Pulmonary artery endothelial cell (primary cell): ENCODE measurements around the gene SND1. TPM values are rescaled to one million over a fixed set of nuclear protein-coding genes. Genes with fewer than 3 reads are reported as not detected.
"Not testable (repeated sequence)": the region's sequence is repeated elsewhere in the genome, so short reads cannot be mapped to it uniquely, and the experiment has no call there.

ENCODE experiments used
- DNase-seq: peaks from one replicate; pipeline ENCODE4 v3.0.0-alpha.2; 2011; ENCODE audit warnings: low read depth, low spot score
- total RNA-seq: library from RNA; depleted of rRNA; stranded (reverse); fragments of >200 nt; gene quantifications from 2 replicates; pipeline ENCODE4 v1.2.3, GENCODE V29; 2014

Gene SND1
- total RNA-seq, 1 donor from 2014 or later, result 225 TPM

DNA sequence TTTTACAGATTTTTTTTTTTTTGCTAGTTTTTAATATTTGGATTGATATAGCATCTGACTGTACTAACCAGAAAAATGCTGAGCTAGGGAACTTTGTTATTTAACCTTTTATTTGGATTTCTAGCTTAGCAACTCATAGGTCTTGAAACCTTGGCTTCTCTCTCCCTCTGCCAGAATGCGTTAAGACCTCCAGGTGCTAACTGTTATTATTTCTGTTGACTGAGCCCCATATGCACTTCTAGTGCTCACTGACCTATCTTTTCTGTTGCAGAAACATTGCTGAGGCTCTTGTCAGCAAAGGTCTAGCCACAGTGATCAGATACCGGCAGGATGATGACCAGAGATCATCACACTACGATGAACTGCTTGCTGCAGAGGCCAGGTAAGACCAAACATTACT is 235.6 kb downstream of the SND1 start:
- DNase-seq, result no peak

- no peak for DNase-seq
Observed at GRCh38 chr7:127888411-127888810, 236.4 kb downstream of the SND1 start.

GRCh38 chr7:127888825-127889224 is 236.8 kb downstream of the SND1 start:
- no peak for DNase-seq

DNA sequence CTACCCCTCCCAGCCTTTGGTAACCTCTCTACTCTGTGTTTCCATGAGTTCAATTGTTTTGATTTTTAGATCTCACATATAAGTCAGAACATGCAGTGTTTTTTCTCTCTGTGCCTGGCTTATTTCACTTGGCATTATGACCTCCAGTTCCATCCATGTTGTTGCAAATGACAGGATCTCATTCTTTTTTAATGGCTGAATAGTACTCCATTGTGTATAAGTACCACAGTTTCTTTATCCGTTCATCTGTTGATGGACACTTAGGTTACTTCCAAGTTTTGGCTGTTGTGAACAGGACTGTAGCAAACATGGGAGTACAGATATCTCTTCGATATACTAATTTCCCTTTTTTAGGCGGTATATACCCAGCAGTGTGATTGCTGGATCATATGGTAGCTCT is 237.7 kb downstream of the SND1 start:
- DNase-seq, result no peak

GRCh38 chr7:127890726-127891125 is 238.7 kb downstream of the SND1 start:
- DNase-seq, result no peak

GRCh38 chr7:127891144-127891543 is 239.2 kb downstream of the SND1 start:
- DNase-seq, result no peak

DNA sequence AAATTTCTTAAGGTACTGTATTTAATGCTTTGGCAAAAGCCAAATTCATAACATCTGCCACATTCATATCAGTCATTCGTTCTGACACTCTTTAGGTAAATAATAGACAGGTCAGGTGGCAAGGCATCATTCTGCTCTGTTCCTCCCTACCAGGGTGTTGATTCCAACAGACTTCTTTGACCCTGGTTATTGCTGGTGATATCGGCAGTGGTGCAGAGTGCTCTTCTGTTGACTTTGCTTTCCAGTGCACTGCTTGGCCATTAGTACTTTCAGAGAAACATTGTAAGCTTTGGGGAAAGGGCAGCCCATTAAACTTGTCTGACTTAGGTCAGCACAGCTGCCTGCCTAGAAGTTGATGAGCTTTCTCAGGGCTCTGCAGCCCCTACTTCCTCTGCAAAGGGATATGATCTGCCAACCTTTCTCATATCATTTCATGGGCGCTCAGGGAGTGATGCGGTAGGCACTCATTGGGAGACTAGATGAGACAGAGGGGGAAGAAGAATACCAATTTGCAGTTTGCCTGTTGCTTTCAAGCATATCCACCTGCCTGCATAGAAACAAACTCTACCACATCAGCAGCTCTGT is 240.0 kb downstream of the SND1 start:
- DNase-seq, result no peak

DNA sequence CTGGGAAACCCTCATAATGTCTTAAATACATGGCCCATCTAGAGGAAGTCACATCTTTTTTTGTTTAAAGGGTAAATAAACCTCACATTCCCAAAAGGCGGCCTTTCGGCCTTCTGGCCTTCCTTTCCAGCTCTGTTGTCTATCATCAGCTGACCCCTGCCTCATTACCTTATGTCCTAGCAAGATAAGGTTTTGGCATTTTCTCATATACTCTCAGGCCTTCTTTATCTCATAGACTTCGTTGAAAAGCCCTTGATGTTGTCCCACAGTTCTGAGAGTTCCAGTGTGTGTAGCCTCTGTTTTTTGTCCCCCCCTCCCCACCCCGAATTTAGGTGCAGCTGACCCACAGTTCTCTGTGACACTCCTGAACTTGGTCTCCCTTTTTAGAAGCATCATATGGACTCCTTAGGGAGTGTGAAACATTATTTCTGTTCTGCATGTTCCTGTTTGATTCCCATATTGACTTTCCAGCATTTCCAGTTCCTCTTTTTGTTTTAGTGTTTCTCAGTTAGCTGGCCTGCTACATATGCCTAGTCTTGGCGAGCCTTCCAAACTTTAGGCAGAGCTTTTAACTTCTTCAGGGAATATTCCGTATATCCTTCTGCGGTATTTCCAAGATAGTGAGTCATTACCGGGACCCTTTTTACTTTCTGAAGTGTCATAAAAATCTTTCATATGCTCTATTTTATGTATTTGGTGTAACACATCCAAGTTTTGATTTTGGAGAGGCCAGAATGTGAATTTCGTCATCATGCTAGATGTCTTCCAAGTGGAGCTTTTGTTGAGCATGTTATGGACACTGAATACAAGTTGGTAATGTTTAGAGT is 240.7 kb downstream of the SND1 start:
- DNase-seq, result no peak

DNA sequence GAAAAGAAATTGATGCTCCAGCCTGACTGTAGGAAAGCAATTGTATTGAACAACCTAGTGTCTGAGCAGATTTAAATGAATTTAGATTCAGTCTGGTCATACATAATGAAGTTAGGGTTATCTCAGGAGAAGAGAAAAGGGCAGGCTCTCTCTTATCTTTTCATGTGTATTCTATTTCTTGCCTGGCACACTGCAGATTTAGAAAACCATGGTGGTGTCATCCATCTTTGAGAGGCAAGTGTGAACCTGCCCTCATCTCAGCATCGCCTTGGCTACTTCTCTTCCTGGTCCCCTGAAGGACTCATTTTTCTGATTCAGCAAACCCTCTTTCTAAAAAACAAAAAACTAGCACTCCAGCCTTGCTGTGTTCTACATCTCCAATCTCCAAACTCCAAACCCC is 241.6 kb downstream of the SND1 start:
- DNase-seq, result no peak

DNA sequence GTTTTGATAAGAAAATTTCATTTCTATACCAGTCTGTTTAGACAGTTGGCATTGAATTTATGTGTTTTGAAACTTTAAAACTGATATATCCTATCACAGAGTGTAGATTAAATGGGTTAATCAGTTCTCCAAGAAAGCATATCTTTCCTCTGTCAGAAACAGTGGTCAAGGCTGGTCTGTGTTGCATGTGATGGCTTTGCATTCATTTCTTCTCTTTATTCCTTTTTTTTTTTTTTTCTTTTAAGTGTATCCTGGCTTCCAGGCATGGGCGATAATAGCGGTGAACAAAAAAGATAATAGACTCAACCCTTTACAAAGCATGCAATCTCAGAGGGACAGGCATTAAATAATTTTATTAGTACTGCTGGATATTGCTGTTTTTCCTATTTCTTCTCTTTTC is 242.6 kb downstream of the SND1 start:
- DNase-seq, result no peak

DNA sequence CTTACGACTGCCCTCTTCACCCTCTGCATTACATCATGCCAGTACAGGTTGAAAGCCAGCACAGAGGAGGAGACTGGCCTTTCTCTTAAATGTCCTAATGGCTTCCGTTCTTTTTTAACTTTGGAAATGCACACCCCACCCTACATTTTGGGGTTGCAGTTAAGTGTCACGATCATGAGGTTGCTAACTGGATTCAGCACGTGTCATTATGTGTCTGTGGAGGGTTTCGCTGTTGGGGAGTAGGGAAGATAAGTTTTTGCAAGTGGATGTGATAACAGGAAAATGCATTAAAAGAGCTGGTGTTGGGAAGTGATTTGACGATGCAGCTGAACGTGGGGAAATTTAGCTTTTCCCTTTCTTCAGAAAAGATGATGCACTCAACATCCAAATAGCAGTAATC is 243.4 kb downstream of the SND1 start:
- no peak for DNase-seq

DNA sequence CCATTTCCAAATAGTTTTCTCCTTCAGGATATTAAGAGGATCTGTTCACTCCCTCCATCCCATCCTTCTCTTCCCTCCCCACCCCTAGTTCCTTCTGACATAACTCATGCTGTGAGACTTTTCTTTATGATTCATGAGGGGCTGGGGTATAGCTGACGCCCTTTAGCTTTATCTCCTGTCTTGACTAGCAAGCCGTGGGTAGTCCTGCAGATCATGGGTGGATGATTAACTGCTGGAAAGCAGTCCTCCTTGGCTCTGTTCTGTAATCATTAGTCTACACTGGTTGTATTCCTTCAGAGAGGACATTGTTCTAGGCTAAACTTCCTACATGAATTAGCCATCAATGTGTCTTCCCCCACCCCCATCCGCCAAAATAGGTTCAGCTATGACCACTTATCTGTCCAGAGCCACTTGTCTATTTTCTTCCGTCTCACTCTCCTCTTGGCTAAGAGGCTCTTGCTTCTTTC is 243.9 kb downstream of the SND1 start:
- DNase-seq, result no peak

DNA sequence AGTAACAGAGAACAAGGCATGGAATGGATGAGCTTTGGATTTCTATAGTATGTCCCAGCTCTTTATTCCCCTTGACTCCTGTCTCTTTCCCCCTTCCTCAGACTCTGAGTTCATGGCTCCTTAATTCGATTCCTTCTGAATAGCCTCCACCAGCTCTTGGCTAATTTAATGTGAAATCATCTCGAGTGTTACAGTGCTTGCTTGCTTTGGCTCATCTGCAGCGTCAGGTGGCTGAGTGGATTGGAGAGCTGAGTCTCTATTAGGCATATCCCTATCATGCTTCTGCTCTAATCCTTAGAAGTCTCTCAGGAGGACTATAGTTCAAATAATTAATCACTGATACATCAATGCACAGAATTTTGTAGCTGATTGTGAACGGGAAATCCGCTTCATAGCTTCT is 244.7 kb downstream of the SND1 start:
- no peak for DNase-seq

- DNase-seq, result no peak
Observed at GRCh38 chr7:127897704-127898454, 245.9 kb downstream of the SND1 start.

GRCh38 chr7:127899411-127899810 is 247.4 kb downstream of the SND1 start:
- no peak for DNase-seq

- DNase-seq, result no peak
Observed at GRCh38 chr7:127900141-127900540, 248.1 kb downstream of the SND1 start.

DNA sequence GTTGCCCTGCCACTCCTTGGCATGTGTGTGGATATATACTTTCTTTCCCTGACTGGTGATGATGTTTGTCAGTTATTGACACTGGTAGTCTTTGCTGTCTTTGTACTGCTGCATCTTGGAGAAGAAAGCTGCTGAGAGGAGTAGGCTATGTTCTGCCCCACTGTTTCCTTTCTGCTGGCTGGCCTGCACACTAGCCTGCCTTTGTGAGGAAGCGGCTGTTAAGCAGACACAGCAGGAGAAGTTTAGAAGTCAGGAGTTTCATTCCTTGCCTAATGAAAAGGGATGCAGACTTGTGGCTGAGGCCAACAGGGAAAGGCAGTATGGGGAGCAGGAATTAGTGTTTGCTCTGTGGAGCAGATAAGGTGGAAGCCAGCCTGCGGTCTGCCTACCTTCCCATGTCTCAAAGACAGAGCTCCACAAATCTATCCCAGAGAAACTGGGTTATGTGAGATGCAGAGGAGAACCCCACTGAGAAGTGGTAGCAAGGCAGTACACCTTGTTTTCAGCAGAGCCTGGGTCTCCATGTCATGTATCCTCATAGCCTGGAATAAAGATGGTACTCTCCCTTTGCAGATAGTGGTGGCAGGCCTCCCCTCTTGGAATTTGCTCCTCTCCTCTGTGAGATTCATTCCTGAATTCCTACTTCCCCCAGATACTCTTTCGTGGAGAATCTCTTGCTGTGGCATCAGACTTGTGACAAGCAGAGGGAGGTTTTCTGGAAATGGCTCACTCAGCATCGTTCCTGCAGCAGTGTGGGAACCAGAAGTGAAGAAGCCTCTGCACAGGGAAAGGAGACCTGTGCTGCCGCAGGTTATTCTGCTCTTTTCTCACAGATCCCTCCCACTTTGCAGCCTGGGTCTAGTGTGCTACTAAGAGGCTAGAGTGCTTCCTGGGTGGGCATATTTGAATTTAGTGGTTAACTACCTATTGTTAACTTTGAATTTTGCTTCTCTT is 249.0 kb downstream of the SND1 start:
- no peak for DNase-seq

DNA sequence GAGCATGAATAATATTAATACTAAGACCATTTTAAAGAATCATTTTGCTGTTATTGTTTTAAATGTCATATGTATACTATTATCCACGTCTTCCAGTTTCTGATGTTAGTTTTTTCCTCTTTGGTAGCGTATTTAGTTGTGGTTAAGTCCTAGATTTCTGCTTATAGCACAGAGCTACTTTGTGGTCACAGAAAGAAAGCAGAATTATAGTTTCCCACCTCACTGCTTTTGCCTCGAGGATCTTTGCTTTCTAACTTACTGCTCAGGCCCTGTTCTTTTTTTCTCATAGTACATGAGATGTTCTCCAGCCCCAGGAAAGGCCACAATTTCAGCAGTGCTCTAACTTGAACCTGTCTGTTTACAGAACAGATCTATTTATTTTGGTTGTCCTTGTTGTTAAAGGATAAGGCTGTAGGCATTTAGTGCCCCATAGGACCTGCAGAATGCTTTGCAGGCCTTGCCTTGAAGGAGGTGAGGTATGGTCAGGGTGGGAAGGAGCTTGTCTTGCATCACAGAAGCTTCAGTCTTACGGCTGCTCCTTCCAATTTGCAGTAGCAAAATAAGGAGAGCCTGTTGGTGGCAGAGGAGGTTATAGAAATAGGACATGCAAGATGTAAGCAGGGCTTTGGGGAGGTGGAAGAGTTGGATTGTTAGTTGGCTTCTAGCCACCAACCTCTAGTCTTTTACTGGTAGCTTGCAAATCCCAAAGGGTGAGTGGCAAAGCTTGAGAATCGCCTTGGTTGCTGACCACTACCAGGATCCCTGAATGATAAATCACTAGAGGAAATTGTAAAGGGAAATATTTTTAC is 250.1 kb downstream of the SND1 start:
- no peak for DNase-seq

DNA sequence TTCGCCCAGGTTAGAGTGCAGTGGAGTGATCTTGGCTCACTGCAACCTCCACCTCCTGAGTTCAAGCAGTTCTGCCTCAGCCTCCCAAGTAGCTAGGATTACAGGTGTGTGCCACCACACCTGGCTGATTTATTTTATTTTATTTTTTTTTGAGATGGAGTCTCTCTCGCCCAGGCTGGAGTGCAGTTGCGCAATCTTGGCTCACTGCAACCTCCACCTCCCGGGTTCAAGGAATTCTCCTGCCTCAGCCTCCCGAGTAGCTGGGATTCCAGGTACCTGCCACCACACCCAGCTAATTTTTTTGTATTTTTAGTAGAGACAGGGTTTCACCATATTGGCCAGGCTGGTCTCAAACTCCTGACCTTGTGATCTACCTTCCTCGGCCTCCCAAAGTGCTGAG is 250.8 kb downstream of the SND1 start:
- not testable (repeated sequence) for DNase-seq

- no peak for DNase-seq
Observed at GRCh38 chr7:127903892-127904669, 252.1 kb downstream of the SND1 start.
